ENCODE results near the gene CCDC71.

Gene CCDC71

DNA sequence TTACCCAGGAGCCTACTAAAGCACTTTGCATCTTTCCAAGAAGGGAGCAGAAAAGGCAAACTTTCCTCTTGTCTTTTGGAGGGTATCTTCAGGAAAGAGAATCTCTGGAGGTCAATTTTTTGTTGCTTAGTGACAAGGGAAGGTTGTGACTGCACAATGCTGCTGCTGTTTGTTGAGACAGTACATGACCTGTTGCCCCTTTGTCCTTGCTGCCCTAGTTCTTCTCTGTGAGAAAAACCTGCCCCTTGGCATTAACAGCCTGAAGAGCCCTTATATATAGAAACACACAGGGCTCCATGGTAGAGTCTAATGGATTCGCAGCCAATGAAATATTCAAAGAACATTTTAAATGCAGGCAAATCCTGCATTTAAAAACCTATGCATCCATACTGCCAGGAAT is 25.6 kb upstream of the CCDC71 start:
- no peak for ATAC-seq
- no peak for TF ChIP-seq ZNF8 (CRISPR knock-in tag; IDR thresholded peaks at IDR 0.05)
- no peak for TF ChIP-seq ARNTL (CRISPR knock-in tag; IDR thresholded peaks at IDR 0.05; ENCODE audit: borderline replicate concordance, low read depth)
- TF ChIP-seq BACH2 (CRISPR knock-in tag; IDR thresholded peaks at IDR 0.05; ENCODE audit: borderline replicate concordance): no peak
- no peak for TF ChIP-seq SNAI2 (CRISPR knock-in tag; IDR thresholded peaks at IDR 0.05)
- TF ChIP-seq, protein P1, sequence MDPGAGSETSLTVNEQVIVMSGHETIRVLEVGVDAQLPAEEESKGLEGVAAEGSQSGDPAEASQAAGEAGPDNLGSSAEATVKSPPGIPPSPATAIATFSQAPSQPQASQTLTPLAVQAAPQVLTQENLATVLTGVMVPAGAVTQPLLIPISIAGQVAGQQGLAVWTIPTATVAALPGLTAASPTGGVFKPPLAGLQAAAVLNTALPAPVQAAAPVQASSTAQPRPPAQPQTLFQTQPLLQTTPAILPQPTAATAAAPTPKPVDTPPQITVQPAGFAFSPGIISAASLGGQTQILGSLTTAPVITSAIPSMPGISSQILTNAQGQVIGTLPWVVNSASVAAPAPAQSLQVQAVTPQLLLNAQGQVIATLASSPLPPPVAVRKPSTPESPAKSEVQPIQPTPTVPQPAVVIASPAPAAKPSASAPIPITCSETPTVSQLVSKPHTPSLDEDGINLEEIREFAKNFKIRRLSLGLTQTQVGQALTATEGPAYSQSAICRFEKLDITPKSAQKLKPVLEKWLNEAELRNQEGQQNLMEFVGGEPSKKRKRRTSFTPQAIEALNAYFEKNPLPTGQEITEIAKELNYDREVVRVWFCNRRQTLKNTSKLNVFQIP (CRISPR knock-in tag; IDR thresholded peaks at IDR 0.05; ENCODE audit: borderline replicate concordance, low read depth): no peak
- TF ChIP-seq OSR1 (CRISPR knock-in tag; IDR thresholded peaks at IDR 0.05): no peak
- TF ChIP-seq, protein P2, sequence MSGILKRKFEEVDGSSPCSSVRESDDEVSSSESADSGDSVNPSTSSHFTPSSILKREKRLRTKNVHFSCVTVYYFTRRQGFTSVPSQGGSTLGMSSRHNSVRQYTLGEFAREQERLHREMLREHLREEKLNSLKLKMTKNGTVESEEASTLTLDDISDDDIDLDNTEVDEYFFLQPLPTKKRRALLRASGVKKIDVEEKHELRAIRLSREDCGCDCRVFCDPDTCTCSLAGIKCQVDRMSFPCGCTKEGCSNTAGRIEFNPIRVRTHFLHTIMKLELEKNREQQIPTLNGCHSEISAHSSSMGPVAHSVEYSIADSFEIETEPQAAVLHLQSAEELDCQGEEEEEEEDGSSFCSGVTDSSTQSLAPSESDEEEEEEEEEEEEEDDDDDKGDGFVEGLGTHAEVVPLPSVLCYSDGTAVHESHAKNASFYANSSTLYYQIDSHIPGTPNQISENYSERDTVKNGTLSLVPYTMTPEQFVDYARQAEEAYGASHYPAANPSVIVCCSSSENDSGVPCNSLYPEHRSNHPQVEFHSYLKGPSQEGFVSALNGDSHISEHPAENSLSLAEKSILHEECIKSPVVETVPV (CRISPR knock-in tag; IDR thresholded peaks at IDR 0.05): no peak
- TF ChIP-seq CSDC2 (CRISPR knock-in tag; IDR thresholded peaks at IDR 0.05): no peak
- TF ChIP-seq TCF4 (CRISPR knock-in tag; IDR thresholded peaks at IDR 0.05; ENCODE audit: borderline replicate concordance): no peak
- TF ChIP-seq ZNF70 (CRISPR knock-in tag; IDR thresholded peaks at IDR 0.05): no peak
- no peak for TF ChIP-seq RARB (CRISPR knock-in tag; IDR thresholded peaks at IDR 0.05)
- TF ChIP-seq PPARA (CRISPR knock-in tag; IDR thresholded peaks at IDR 0.05; ENCODE audit: borderline replicate concordance): no peak
- TF ChIP-seq ISL1 (CRISPR knock-in tag; IDR thresholded peaks at IDR 0.05): no peak
- no peak for TF ChIP-seq ZFP30 (CRISPR knock-in tag; IDR thresholded peaks at IDR 0.05)
- TF ChIP-seq, protein P3, sequence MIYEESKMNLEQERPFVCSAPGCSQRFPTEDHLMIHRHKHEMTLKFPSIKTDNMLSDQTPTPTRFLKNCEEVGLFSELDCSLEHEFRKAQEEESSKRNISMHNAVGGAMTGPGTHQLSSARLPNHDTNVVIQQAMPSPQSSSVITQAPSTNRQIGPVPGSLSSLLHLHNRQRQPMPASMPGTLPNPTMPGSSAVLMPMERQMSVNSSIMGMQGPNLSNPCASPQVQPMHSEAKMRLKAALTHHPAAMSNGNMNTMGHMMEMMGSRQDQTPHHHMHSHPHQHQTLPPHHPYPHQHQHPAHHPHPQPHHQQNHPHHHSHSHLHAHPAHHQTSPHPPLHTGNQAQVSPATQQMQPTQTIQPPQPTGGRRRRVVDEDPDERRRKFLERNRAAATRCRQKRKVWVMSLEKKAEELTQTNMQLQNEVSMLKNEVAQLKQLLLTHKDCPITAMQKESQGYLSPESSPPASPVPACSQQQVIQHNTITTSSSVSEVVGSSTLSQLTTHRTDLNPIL (CRISPR knock-in tag; IDR thresholded peaks at IDR 0.05; ENCODE audit: low read depth): no peak
- TF ChIP-seq ZFP3 (CRISPR knock-in tag; IDR thresholded peaks at IDR 0.05): no peak
- TF ChIP-seq ESRRG (CRISPR knock-in tag; IDR thresholded peaks at IDR 0.05): no peak
- no peak for TF ChIP-seq ZC3H10 (CRISPR knock-in tag; IDR thresholded peaks at IDR 0.05)
- TF ChIP-seq ZNF565 (CRISPR knock-in tag; conservative IDR thresholded peaks at IDR 0.05; ENCODE audit: low read depth): no peak

GRCh38 chr3:49183873-49184272 is 17.7 kb upstream of the CCDC71 start:
- ATAC-seq: no peak
- TF ChIP-seq ZC3H10 (CRISPR knock-in tag; IDR thresholded peaks at IDR 0.05): no peak
- TF ChIP-seq TSHZ2 (CRISPR knock-in tag; IDR thresholded peaks at IDR 0.05): no peak
- TF ChIP-seq GLIS3 (CRISPR knock-in tag; IDR thresholded peaks at IDR 0.05): no peak
- no peak for TF ChIP-seq OSR1 (CRISPR knock-in tag; IDR thresholded peaks at IDR 0.05)
- TF ChIP-seq SNAI2 (CRISPR knock-in tag; IDR thresholded peaks at IDR 0.05): no peak
- no peak for TF ChIP-seq BACH2 (CRISPR knock-in tag; IDR thresholded peaks at IDR 0.05; ENCODE audit: borderline replicate concordance)
- no peak for TF ChIP-seq PPARA (CRISPR knock-in tag; IDR thresholded peaks at IDR 0.05; ENCODE audit: borderline replicate concordance)
- TF ChIP-seq ZNF8 (CRISPR knock-in tag; IDR thresholded peaks at IDR 0.05): no peak
- TF ChIP-seq CSDC2 (CRISPR knock-in tag; IDR thresholded peaks at IDR 0.05): no peak
- TF ChIP-seq TCF4 (CRISPR knock-in tag; IDR thresholded peaks at IDR 0.05; ENCODE audit: borderline replicate concordance): no peak
- no peak for TF ChIP-seq ZNF565 (CRISPR knock-in tag; conservative IDR thresholded peaks at IDR 0.05; ENCODE audit: low read depth)
- TF ChIP-seq, protein P1 (CRISPR knock-in tag; IDR thresholded peaks at IDR 0.05; ENCODE audit: borderline replicate concordance, low read depth): no peak

GRCh38 chr3:49182682-49183081 is 16.6 kb upstream of the CCDC71 start:
- no peak for ATAC-seq
- TF ChIP-seq ZFP30 (CRISPR knock-in tag; IDR thresholded peaks at IDR 0.05) (no peak), ZNF70 (CRISPR knock-in tag; IDR thresholded peaks at IDR 0.05) (no peak), ISL1 (CRISPR knock-in tag; IDR thresholded peaks at IDR 0.05) (no peak), SNAI2 (CRISPR knock-in tag; IDR thresholded peaks at IDR 0.05) (no peak), BACH2 (CRISPR knock-in tag; IDR thresholded peaks at IDR 0.05; ENCODE audit: borderline replicate concordance) (no peak), ZNF8 (CRISPR knock-in tag; IDR thresholded peaks at IDR 0.05) (no peak), TOX (CRISPR knock-in tag; IDR thresholded peaks at IDR 0.05; ENCODE audit: borderline replicate concordance) (no peak), CSDC2 (CRISPR knock-in tag; IDR thresholded peaks at IDR 0.05) (no peak), OSR1 (CRISPR knock-in tag; IDR thresholded peaks at IDR 0.05) (no peak), ZC3H10 (CRISPR knock-in tag; IDR thresholded peaks at IDR 0.05) (no peak), RARB (CRISPR knock-in tag; IDR thresholded peaks at IDR 0.05) (no peak)
- TF ChIP-seq, protein P4, sequence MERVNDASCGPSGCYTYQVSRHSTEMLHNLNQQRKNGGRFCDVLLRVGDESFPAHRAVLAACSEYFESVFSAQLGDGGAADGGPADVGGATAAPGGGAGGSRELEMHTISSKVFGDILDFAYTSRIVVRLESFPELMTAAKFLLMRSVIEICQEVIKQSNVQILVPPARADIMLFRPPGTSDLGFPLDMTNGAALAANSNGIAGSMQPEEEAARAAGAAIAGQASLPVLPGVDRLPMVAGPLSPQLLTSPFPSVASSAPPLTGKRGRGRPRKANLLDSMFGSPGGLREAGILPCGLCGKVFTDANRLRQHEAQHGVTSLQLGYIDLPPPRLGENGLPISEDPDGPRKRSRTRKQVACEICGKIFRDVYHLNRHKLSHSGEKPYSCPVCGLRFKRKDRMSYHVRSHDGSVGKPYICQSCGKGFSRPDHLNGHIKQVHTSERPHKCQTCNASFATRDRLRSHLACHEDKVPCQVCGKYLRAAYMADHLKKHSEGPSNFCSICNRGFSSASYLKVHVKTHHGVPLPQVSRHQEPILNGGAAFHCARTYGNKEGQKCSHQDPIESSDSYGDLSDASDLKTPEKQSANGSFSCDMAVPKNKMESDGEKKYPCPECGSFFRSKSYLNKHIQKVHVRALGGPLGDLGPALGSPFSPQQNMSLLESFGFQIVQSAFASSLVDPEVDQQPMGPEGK (CRISPR knock-in tag; IDR thresholded peaks at IDR 0.05; ENCODE audit: borderline replicate concordance): no peak
- TF ChIP-seq, protein P1 (CRISPR knock-in tag; IDR thresholded peaks at IDR 0.05; ENCODE audit: borderline replicate concordance, low read depth): no peak

All from SK-N-SH treated with all-trans-retinoic acid at 6 μM for 48 hours (cell line).